Activated CD4-positive, alpha-beta T cell treated with anti-CD3 and anti-CD28 coated beads for 4 hours (primary cell): Measurements from ENCODE around the gene TMEM87A.

Experiments
- DNase-seq, 2 donors: peaks; one replicate each; pipeline ENCODE4 v3.0.0-alpha.2; 2020

The TMEM87A gene

DNA sequence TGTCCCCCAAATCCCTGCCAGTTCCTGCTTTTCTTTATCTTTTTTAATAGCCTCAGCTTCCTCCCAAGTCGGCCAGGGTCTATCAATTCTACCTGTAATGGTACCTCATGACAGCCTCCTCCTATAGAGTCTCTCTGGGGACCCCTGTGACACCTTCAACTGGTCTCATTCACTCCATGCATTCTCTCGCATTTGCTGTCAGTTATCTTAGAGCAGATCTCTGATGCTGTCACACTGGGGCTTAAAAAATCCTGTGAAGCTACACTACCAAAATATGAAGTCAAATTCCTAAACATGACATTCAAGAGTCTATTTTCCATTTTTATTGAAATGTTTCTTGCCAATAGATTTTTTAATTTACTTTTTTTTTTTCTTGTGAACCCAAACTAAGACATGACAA, 70.6 kb downstream of the TMEM87A start:
- DNase-seq, result no peak

DNA sequence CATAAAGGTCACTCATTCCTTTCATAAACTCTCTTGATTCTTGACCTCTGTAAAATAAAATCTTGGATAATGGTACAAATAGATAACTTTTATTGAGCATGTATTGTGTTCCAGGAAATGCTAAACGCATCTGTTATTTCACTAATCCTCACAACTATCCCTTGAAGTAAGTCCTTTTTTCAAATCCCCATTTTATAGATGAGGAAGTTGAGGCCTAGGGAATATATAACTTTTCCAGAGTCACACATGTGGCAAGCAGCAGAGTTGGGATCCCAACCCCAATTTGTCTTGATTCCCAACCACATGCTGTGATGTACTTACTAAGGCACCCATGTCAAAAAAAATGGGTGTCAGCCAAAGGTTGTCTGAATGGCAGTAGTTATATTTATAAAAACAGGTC, 71.4 kb downstream of the TMEM87A start:
- DNase-seq, result no peak

DNA sequence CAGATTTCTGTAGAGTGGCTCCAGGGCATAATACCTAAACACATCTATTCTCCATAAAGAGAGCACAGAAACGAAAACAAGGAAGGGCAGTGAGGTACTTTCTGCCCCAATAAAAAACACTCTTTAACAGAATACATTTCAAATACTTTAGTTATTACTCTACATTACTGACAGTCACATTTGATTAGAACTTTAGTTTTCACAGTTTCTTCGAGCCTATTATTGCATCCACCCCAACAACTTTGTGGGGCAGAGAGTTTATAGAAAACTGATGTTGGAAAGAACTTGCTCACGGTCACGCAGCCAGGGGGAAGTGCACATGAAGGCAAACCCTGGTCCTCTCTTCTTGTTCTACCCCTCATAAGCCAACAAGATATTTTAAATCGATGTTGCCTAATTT, 74.1 kb downstream of the TMEM87A start:
- DNase-seq, result no peak

DNA sequence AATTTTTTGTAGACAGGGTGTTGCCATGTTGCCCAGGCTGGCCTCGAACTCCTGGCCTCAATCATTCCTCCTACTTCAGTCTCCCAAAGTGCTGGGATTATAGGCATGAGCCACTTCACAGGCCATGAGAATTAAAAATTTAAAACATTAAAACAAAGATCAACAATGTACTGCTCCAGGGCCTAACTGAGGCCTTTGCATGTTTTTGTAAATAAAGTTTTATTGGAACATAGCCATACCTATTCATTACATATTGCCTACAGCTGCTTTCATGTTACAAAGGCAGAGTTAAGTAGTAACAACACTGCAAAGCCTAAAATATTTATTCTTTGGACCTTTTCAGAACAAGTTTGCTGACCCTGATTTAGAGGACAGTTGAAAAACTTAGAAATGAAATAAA, 74.7 kb downstream of the TMEM87A start:
- no peak for DNase-seq

DNA sequence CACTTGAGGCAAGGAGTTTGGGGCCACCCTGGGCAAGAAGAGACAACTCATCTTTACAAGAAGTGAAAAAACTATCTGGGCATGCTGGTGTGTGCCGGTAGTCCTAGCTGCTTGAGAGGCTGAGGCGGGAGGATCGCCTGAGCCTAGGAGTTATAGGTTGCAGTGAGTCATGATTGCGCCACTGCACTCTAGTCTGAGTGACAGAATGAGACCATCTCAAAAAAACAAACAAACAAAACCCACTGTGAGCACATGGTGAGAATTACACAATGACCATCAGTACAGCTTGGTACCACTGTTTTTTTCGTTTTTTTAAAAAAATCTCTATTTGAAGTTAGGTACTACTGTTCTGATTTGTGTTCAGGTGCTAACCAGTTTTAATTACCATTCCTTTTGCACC, 78.7 kb downstream of the TMEM87A start:
- no peak for DNase-seq

DNA sequence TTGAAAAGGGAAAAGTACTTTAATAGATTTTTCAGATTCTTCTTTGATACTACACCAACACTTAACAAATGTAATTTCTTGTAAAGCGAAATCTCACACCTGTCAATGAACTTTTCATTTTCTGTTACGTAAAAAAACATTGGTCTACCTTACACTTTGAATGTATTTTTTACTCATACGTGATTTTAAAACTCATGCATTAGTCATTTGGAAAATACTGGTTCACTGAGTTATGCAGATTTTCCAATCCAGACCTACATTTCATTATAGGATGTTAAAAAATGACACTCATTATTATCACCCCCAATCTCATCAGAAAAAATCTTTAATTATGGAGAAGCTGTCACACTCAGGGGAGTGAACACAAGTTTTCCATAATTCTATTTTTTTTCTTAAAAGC, 79.8 kb downstream of the TMEM87A start:
- no peak for DNase-seq

DNA sequence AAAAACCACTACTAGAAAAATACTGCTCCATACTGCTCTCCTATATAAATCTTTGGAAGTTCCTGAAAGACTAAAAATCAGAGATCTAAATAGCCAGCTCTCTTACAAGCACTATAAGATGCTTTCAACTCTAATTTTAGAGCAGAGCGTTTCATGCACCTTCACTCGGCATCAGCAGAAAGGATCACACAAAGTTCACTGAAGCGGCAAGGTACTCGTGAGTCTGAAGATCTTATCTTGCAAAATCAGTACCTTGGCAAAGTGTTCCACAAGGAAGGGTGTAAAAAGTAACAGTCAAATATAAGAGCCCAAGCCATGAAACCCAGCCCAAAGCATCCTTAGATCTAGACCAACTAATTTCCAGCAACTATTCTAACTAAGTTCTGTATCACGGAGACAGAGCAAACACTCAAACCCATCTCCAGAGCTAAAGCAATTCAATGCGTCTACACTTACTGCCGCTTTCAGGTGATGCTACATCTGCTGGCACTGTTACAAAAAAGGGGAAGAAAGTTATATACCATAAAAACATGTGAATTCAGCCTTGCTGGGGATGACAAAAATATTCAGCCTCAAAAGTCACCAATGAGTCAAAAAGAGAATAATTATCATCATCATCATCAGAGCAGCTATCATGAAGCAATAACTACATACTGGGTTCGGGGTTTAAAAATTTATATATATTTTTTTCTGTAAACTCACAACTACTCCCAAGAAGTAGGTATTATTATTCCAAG, 81.5 kb downstream of the TMEM87A start:
- no peak for DNase-seq

DNA sequence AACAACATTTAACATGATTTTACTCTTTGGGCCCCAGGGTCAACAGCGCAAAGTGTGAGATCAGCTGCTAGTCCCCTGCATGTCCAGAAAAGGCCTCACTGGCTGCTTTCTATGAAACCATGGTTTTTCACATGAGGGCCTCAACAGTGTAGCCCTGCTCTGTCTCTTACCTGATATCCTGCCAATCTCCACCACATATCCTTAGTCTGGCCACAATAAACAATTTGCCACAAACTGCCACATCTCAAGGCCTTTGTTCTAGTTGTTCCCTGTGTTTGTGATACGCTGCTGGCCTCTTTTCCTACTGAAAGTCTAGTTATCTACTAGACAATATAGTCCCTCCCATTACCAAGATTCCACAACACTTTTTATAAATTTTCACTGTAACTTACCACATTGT, 82.9 kb downstream of the TMEM87A start:
- no peak for DNase-seq

DNA sequence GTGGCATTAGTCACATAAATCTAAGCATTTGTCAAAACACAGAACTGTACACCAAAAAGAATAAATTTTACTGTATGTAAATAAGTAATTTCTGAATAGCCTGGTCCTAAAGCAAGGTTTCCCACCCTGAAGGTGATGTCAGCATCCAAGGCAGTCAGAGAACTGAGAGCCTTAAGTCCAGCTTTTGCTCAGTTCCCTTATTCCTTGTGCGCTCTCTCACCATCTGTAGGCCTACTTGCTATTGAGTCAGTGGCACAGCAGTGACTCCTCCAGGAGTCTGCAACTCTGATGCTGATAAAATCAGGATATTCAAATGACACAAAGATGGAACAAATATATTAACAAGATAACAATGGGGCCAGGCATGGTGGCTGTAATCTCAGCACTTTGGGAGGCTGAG, 87.4 kb downstream of the TMEM87A start:
- no peak for DNase-seq

DNA sequence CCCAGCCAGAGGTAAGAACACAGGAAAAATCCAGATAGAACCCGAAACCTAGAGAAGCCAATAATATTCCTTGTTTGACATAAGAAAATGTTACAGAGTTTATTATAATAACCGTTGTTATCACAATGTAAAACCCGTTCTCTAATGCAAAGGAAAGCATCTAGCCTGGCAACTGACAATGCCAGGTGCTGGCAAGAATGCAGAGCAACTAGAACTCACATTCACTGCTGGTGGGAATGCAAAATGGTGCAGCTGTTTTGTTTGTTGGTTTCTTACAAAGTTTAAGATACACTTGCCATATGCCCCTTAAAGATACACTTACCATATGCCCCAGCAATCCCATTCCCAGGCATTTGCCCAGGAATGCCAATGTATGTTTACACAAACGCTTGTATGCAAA, 88.5 kb downstream of the TMEM87A start:
- no peak for DNase-seq

DNA sequence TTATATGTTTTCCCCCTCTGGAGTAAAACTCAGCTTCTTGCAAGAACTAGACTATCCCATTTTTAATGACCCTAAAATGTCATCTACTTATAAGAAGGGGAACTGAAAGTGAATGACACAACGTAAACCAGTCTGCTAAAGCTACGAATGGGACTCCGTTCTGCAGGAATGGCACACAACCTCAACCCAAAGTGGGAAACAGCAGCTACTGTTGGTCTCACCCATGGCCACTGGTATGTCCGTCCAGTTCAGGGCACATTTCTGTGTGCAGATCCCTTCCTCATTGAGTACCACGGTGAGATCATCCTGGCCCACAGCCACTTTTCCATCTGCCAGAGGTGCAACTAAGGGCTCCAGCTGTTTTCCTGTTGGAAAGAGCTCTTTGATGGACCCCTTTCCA, 88.9 kb downstream of the TMEM87A start:
- no peak for DNase-seq

DNA sequence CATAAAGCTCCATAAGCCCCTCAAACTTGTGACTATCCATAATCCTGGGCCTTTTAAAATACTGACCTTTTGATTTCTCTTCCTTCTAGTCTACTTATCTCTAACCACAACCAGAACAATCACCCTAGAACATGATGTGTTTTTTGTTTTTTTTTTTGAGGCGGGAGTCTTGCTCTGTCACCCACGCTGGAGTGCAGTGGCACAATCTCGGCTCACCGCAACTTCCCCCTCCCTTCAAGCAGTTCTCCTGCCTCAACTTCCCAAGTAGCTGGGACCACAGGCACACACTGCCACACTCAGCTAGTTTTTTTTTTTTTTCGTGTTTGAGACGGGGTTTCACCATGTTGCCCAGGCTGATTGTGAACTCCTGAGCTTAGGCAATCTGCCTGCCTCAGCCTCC, 90.3 kb downstream of the TMEM87A start:
- DNase-seq, result no peak

DNA sequence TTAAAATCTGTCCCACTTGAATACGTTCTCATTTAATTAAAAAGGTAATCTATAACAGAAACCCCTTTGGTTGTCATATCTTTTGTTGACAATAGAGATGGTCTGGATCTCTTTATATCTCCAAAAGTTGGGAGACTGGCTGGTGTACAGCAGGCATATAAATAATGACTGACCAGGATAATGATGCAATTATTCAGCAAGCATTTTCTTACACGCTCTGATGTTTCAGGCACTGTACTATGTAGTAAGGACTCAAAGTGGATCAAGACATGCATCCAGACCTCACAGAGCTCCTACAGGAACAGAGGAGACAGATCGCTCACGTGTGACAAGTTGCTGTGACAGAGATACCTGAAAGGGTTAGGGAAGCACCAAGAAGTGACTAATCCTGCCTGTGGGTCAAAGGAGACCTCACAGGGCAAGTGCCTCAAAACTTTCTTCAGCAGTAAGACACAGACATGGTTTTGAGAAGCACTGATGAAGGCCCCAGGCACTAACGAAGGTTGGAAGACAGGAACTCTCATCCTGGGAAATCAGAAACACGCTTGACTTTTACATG, 90.8 kb downstream of the TMEM87A start:
- no peak for DNase-seq

DNA sequence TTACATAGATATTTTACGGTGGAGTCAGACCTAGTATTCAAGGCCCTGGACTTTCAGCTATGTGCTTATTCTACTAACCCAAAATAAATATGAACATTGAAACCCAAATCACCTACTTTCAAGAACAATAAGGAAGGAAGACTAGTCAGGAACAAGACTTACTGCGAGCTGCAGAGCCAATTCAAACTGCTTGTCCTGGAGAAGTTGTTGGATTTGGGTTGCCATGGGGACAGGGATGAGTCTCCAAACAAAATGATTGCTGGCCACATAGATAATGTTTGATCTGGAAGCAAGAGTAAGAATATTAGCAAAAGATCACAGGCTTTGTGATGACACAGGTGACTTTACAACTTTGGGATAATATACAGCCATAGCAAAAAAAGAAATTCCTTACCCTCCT, 95.2 kb downstream of the TMEM87A start:
- DNase-seq, result no peak

DNA sequence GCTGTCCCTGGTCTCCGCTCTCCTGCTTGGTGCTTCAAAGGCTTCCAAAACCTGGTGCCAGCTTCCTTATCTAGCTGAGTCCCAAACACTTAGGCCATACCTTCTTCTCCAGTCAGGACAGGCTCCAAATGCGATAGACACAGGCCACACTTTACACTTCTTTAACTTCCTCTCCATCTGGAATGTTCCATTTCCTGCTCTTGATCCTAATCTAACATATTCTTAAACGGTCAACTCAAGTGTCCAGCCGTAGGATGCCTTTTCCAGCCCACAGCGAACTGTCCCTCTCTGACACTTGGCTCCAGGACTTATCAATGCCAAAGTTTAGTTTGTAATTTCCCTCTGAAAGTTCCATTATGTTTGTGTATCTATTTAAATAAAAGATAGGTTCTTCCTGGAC, 97.6 kb downstream of the TMEM87A start:
- no peak for DNase-seq

DNA sequence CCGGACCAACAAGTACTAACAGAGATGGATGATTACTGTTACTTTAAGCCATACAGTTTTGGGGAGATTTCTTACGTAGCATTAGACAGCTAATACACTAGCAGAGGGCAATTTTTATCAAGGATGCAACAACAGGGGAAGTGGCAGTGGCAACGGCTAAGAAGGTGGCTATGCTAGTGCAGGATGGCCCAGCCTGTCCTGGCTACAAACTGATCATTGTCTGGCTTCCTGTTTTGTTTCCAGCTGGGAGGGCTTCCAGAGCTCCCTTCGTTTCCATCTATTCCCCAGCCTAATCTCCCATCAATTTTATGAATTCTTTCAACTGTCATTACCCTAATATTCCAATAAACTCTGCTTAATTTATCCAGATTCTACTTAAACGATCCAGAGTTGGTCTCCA, 100.8 kb downstream of the TMEM87A start:
- DNase-seq, result no peak

DNA sequence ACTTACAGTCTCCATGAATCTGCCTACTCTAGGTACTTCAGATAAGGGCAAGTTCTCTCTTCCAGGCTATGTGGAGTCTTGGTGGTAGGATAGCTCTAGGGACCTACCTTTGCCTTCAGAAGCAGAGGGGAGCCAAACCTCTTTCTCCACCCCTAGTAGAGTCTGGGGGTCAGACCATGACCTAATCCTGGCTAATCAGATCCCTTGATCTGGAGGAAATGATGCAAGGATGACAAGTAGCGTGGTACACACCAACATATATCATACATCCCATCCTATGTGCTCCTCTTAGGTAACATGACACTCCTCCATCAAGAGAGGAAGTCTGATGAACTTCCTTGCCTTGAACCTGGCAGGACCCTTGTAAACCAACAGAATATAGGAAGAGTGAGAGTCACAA, 101.4 kb downstream of the TMEM87A start:
- DNase-seq, result no peak

DNA sequence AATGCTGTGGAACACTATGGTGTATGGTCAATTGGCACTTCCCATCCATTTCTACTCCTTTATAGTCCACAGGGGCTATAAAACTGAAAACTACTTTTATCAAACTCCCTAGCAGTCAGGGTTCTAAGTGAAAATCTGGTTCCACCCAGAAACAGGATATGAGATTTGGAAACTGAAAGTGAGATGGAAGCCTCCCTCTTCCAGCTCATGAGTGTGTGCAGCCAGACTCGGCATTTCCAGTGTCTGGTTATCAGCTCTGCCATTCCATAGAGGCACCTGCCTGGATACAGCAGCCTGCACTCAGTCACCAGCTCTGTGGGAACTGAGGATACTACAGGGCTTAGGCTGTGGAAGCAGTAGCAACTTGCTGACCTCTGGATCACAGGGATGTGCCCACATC, 102.1 kb downstream of the TMEM87A start:
- no peak for DNase-seq

DNA sequence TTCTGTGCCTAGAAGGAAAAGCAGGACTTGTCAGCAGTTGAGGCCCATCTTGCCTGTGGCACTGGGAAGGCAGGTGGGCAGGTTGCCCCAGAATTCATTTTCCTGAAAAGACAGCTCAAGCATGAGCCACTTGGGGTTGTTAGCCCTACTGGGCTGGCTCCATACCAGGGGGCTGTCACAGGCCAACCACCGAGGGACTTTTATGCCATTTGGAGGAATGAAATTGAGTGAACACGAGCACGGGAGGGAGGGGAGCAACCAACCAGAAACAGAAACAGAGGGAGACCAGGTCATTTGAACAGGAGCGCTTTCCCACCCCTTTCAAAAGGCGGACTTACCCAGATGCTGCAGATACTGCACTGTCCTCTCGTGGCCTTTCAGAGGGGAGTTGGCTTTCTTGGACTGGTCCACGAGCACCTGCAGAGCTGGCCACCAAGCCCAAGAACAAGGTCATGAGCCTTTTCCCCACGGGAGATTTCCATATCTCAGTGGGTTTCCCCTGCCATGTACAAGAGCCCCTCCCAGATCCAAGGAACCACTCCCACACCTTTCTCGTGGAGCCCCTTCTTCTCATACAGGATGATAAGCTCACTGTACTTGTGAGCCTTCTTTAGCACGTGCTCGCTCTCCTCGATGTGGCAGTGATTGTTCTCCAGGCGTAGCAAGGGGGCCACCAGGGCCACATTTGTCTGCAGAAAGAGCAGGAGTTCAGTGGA, 106.8 kb downstream of the TMEM87A start:
- DNase-seq, result no peak

DNA sequence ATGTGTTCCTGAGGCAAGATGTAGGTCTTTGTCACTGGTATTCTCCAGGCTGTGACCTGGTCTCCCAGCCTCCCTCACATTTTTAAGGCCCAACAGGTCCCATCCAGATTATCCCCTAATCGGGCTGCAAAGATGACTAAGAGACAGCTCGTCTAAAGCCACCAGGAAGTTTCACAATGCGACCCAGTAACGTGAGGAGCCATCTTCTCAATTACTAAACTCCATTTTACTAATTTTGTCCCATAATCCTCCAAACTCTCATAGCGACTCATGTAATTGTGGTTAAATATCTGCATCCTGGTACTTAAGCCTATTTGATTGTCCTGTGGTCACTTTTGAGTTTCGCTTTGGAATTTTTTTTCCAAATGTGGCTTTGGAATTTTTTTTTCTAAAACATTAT, 108.1 kb downstream of the TMEM87A start:
- no peak for DNase-seq

DNA sequence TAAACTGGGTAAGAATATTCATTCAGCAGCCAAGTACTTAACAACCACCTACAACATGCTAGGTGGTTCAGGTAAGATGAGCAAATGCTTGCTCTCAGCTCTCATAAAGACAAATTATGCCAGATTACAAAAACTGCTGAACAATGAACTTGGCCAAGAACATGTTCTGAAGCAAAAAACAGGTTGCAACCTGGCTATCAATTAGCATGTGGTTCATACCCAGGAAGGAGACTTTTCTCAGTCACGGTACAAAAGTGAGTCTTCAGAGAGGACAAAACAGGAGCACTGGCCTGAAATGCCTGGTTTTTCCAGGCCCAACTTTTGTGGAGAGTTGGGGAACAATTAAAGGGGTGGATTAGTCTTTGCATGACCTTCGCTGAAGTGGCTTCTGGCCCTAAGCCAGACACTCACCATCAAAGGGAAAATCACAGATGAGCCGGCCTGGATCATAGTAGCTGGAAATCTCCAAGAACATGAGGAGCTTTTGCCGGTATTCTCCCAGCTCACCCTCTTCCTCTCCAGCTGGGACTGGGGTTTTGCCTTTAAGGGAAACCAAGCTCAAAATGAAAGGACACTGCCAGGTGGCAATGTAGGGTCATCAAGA, 109.2 kb downstream of the TMEM87A start:
- no peak for DNase-seq

DNA sequence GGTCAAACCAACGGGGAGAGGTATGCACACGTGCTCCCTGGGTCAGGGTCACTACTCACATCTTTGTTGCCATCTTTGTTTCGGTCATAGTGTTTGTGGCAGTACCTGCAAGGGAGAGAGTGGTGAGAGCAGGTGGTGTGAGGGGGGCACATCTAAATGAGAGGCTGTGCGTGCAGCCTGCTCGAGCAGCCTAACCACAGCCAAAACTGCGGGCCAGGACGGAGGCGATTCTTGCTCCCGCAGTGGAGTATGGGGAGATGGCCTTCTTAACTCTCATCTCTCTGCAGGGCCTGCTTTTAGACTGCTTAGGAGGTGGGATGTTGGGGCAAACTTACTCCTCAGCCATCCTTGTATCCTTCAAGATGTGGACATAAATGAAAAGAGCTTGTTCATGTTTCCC, 109.9 kb downstream of the TMEM87A start:
- no peak for DNase-seq
